GDM1 (cell line): ENCODE results near the gene TMEM82.

Experiments
- DNase-seq: peaks from one replicate; lab custom pipeline; 2025; lab: John Stamatoyannopoulos, UW

Gene TMEM82

GRCh38 chr1:15720861-15721260 is 21.4 kb upstream of the TMEM82 start:
- DNase-seq: no peak

GRCh38 chr1:15722411-15722810 is 19.9 kb upstream of the TMEM82 start:
- DNase-seq: no peak

DNA sequence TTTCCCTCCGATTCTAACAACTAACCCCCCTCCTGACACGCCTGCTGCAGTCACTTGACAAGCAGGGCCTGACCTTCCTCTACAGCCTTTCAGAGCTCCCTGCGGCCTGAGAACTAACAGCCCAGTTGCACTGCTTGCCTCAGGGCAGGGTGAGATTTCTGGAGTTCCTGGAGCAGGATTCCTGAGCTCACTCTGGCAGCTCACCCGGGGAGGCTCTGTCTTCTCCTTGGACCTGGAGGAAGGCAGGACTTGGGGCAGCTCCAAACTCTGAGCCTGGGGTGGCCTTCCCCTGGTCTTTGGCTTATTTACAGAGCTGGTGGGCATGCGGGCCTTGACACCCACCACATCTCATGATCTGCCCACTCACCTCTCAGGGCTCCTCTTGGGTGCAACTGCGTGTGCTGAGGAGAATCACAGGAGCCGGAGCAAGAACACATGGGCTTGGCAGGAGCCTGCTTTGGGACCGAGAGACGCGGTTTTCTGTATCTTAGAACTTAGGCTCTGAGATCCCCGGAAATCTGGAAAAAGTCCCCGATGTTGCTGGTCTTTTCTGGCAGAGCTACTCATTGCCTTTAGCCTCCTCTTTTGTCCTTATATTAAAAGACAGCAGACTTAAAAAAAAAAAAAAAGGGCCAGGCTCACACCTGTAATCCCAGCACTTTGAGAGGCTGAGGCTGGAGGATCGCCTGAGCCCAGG is 19.3 kb upstream of the TMEM82 start:
- no peak for DNase-seq

GRCh38 chr1:15723631-15724246 is 18.6 kb upstream of the TMEM82 start:
- DNase-seq: no peak

- DNase-seq: no peak
These were observed 17.1 kb upstream of the TMEM82 start for GRCh38 chr1:15724949-15725880.

- no peak for DNase-seq
These were observed 15.8 kb upstream of the TMEM82 start for GRCh38 chr1:15726508-15726907.

DNA sequence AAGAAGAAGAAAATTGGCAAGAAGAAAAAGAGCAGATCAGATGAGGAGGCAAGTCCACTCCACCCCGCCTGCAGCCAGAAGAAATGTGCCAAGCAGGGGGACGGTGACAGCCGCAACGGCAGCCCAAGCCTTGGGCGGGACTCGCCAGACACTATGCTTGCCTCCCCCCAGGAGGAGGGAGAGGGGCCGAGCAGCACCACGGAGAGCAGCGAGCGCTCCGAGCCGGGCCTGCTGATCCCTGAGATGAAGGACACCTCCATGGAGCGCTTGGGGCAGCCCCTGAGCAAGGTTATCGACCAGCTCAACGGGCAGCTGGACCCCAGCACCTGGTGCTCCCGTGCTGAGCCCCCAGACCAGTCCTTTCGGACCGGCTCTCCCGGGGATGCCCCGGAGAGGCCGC is 15.3 kb upstream of the TMEM82 start:
- no peak for DNase-seq

DNA sequence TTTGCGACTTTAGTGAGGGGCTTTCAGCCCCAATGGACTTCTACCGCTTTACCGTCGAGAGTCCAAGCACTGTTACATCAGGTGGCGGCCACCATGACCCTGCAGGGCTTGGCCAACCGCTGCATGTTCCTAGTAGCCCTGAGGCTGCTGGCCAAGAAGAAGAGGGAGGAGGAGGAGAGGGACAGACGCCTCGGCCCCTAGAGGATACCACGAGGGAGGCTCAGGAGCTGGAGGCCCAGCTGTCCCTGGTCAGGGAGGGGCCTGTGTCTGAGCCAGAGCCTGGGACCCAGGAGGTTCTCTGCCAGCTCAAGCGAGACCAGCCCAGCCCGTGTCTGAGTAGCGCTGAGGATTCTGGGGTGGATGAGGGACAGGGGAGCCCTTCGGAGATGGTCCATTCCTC is 14.9 kb upstream of the TMEM82 start:
- no peak for DNase-seq

- no peak for DNase-seq
These were observed 14.3 kb upstream of the TMEM82 start for GRCh38 chr1:15727866-15728534.

GRCh38 chr1:15728937-15729657 is 13.2 kb upstream of the TMEM82 start:
- no peak for DNase-seq

DNA sequence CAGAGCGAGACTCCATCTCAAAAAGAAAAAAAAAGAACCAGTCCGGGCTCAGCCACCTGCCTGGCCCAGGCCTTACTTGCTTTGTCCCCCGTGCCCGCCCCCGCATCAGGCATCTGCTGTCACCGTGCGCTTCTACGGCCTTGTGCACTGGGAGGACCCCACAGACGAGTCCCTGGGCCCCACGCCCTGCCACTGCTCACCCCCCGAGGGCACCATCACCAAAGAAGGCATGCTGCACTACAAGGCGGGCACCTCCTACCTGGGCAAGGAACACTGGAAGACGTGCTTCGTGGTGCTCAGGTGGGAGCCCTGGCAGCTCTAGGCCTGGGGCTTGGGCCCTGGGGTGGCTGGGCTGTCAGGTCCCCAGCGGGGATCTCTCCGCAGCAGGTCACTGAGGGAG is 11.9 kb upstream of the TMEM82 start:
- no peak for DNase-seq

- DNase-seq: no peak
These were observed 11.4 kb upstream of the TMEM82 start for GRCh38 chr1:15730936-15731335.

- no peak for DNase-seq
These were observed 10.3 kb upstream of the TMEM82 start for GRCh38 chr1:15731735-15732685.

DNA sequence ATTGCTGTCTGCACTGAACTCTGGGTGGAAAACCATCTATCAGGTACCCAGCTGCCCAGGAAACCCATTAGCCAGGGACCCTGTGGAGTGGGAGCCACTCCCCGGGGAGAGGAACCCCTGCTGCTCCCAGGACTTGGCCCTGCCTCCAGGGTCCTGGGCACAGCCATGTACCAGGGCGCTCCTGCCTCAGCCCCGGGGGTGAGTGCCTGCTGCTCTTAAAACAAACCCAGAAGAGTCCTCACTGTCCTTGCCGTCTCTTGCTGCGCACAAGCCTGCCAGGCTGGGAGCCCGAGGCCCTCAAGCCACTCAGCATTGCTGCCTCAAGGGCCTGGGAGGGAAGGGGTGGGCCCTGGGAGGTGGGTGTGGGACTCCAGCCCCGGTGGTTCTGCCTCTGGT is 9.6 kb upstream of the TMEM82 start:
- no peak for DNase-seq

DNA sequence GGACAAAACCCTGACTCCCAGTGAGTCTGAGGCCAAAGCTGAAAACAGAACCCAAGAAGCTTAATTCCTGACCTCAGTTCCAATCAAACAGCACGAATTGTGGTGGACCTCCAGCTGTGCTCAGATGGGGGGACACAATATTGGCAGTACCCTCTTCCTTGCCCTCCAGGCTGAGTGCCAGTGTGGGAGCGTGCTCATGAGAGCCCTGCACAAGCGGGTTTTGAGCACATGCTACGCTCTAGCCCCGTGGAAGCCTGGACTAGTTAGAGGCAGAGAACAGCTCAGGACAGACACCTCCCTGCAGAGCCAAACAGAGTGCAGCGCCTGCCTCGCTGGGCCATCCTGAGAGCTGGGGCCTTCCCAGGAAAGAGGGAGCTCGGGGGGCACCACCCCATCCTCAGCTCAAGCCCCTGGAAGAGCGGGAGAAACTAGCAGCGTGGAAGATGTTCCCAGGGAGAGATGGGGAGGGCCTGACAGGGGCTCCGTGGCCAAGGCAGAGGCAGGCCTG is 9.0 kb upstream of the TMEM82 start:
- DNase-seq: no peak

DNA sequence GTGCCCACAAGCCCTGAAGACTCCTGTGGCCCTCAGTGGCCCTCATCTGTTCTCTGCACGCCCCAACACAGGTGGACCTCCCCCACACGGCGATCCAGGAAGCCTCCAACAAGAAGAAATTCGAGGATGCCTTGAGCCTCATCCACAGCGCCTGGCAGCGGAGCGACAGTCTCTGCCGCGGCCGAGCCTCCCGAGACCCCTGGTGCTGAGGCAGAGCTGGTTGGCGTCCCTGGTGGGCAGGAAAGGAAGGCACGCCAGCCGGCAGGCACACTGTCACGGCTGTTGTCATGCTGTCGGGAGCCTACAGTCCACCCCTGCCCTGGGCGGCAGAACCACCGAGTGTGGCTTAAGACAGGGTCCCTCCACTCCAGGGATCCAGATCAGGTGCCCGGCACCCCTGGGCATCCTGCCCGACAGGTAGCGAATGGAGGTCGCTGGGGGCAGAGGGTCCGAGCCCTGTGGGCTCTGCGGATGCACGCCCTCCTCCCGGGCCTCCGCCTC is 8.5 kb upstream of the TMEM82 start:
- no peak for DNase-seq

GRCh38 chr1:15734296-15734695 is 8.0 kb upstream of the TMEM82 start:
- no peak for DNase-seq

DNA sequence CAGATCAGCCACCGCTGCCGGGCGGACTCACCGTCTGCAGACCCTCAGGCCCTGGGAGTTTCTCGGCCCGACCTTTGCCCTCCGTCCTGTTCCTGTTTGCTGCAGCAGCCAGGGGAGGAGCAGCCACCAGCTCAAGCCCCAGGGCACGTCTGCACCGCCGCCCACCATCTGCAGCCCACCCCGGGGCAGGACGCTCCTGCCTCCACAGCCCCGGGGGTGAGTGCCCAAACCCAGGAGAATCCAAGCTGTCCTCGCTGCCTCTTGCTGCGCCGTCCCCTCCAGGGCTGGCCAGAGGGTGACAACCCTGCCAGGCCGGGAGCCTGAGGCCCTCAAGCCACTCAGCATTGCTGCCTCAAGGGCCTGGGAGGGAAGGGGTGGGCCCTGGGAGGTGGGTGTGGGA is 7.4 kb upstream of the TMEM82 start:
- no peak for DNase-seq

GRCh38 chr1:15735304-15736037 is 6.8 kb upstream of the TMEM82 start:
- no peak for DNase-seq
